Dedifferentiated amniotic fluid mesenchymal stem cell (primary cell): ENCODE results near the gene BBOX1.

Experiments used
- DNase-seq: peaks from one replicate; pipeline ENCODE4 v3.0.0-alpha.2; 2016; ENCODE audit errors: extremely low spot score

BBOX1 gene

DNA sequence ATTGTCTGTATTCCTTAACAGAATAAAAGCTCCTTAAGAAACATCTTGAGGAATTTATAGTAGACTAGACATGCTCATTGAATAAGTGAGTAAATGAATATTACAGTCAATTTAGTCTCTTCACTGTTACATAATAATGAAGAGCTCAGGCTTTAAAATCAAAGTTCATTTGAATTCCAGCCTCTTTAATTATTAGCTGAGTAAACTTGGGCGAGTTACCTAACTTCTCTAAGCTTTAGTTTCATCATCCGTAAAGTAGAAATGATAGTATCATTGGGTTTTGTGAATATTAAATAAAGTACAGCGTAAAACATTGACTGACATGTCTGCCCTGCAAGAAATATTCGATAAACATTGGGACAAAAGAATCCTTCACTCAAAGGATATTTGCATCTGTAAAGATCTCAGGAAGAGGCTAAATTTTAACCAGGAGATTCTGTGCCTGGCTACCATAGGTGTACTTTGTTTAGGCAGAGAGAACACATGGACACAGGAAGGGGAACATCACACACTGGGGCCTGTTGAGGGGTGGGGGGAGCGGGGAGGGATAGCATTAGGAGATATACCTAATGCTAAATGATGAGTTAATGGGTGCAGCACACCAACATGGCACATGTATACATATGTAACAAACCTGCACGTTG is 15.2 kb upstream of the BBOX1 start:
- no peak for DNase-seq

GRCh38 chr11:27025957-27026733 is 14.5 kb upstream of the BBOX1 start:
- no peak for DNase-seq

DNA sequence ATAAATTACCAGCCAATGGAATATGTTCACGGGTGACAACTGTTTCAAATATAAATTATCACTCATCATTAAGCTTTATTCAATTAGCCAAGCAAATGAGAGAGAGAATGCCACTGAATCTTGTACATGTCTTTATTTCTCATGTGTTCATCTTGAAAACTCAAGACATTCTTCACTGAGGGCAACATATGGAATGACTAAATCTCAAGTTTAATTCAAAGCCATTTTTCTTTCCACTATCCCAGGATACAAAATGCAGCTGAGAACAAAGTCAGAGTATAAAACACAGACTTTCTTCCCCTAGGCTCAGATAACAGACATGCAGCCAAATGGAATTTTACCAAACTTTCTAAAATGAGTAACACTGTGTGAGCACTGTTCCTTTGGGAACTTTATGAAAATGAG is 12.1 kb upstream of the BBOX1 start:
- peak; percentile 66 for DNase-seq

GRCh38 chr11:27029966-27030365 is 10.6 kb upstream of the BBOX1 start:
- DNase-seq = no peak

DNA sequence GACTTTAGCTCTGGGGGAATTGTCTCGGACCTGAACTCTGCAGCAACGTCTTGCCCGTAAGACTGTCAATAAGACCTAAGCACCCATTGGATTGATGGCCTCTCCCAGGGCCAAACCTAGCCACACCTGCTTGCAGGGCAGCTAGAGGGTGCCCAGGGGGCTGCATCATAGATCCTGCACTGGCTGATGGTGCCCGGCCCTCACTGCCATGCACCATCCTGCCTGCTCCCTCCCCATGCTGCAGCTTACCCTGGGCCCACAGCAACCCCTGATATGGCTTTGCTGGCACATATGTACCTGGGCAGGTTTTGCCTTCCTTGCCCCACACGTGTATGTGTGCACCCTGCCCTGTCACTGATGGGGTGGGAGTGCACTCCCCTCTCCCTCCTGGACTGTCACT is 8.9 kb upstream of the BBOX1 start:
- no peak for DNase-seq

- no peak for DNase-seq
Measured at GRCh38 chr11:27039873-27040272, 742 bp upstream of the BBOX1 start.

- peak; percentile 30 for DNase-seq
Measured at GRCh38 chr11:27041141-27041899, 705 bp downstream of the BBOX1 start.

DNA sequence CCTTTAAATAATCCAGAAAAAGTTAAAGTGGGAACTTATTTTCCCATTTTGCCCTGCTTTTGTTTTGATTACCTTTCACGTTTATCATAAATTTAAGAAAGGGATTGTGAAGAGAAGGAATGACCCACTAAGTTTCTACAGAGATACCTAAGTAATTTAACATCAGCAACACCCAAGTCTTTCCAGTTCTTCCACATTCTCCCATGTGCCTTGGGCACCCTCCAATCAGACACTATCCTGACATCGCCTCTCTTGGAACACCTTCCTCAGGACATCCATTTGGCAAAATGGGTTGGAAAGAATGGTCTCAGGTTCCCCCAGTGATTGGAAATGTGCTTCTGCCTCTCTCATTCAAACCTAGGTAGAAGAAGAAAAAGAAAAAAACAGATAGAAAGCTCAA is 6.3 kb downstream of the BBOX1 start:
- DNase-seq = no peak

- DNase-seq = no peak
Measured at GRCh38 chr11:27052668-27053067, 12.1 kb downstream of the BBOX1 start.

DNA sequence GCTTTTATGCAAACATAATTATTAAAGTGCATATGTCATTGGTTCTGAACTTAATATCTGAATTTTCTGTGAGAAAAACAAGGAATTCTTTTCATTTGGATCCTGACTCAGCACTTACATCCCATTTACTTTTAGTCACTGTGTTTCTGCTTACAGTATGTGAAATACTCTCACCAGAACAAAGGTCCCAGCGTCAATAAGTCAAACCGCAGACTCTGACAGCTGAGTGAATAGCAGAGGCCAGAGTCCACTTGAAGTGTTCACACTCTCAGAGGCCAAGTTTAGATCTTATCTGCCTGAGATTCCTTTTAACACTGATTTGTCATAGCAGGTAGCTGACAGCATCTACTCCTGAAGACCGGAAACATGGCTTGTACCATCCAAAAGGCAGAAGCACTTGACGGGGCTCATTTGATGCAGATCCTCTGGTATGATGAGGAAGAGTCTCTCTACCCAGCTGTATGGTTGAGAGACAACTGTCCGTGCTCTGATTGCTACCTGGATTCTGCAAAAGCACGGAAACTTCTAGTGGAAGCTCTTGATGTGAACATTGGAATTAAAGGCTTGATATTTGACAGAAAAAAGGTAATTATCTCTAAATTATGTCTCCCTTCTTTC is 14.6 kb downstream of the BBOX1 start:
- no peak for DNase-seq

DNA sequence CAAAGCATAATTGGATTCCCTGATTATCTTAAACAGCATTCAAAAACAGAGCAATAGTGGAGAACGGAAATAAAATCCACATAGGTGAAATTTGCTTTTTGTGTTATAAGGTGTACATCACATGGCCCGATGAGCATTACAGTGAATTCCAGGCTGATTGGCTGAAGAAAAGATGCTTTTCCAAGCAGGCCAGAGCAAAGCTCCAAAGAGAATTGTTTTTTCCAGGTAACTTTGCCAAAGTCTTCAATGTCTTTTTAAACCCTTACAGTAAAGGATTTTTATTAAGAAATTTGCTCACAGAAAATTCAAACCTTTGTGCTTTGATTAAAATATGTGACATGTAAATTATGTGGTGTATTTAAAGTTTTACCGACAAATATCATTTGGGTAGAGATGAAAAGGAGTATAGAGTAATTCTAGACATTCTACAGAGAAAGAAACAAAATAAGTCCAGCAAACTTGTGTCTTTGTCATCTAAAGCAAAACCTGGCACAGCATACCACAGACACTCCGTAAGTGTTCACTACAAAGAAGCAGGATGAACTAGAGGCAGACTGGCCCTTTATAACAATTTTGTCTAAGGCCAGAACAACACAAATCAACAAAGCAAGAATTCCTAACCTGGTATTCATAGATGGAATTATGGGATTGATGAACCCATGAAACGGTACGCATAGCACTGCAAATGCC is 16.6 kb downstream of the BBOX1 start:
- no peak for DNase-seq

- DNase-seq = no peak
Measured at GRCh38 chr11:27058456-27058855, 17.8 kb downstream of the BBOX1 start.

DNA sequence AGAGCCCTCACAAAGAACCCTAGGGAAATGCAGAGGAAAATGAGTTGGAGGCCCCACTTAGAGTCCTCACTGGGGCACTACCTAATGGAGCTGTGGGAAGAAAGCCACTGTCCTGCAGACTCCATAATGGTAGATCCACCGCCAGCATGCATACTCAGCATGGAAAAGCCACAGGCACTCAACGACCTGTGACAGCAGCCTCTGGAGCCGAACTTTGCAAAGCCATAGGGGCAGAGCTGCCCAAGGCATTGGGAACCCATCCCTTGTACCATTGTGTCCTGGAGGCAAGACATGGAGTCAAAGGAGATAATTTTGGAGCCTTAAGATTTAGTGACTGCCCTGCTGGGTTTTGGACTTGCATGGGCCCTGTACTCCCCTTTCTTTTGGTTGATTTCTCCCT is 18.8 kb downstream of the BBOX1 start:
- DNase-seq = no peak

DNA sequence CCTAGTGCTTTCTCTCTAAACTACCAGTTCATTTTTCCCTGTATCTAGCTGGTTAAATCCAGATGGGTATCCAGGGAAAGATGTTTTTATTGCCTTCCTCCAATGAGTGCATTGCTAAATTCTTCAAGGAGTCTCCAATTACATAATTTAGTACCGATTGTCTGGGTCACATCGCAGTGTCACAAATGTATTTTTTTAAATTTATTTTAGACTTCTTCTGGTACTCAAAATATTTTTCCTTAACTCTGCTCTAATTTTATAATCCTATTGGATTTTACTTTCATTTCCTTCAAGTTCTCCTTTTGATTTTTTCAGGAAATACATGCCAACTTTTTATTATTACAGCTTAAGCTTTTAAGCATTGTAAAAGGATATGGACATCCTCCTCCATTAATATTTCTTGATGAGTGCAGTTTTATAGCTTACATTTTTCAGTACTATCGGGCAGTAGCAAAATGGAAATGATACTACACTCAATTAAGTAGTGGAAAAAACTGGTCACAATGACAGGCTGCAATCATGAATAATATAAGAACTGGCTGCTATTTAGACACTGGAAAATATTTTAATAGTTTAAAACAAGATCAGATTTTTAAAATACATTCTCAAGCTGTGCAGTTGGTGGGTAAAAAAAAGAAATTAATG is 20.3 kb downstream of the BBOX1 start:
- DNase-seq = no peak

GRCh38 chr11:27061461-27061821 is 20.8 kb downstream of the BBOX1 start:
- DNase-seq = no peak

- DNase-seq = no peak
Measured at GRCh38 chr11:27064086-27064485, 23.5 kb downstream of the BBOX1 start.

DNA sequence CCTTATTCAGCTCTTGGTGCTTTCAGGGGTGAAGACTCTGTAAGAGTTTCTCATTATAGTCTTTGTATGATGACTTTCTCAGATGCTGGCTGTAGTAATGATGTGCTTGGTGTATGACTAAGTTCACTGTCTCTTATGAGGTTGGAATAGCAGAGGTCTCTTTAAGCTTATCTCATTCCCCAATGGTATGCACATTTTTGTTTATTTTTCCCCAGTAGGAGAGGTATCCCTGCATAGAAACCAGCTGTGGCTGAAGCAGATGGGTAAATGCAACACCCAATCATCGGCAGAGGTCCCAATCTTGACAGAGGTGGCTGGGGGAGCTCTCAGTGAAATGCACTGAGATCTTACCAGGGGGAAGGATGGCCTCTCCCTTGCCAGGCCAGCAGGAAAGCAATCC is 34.6 kb downstream of the BBOX1 start:
- DNase-seq = no peak

DNA sequence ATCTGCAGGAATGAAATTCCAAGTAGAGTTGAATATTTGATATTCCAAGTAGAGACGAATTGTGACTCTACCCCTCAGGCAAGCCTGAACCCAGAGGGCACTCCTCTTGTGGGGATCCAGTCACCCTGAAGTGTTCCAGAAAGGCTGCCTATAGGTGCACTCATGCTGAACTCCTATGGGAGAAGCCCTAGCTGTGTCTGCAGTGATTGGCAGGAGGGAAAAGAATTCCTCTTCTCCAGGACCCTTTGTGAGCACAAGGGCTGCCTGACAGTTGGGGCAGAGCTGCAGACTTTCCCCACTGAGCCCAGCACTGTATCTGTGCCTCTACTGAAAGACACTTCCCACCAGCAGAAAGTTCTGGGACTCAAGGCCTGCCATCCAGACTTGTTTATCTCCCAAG is 35.0 kb downstream of the BBOX1 start:
- DNase-seq = no peak

DNA sequence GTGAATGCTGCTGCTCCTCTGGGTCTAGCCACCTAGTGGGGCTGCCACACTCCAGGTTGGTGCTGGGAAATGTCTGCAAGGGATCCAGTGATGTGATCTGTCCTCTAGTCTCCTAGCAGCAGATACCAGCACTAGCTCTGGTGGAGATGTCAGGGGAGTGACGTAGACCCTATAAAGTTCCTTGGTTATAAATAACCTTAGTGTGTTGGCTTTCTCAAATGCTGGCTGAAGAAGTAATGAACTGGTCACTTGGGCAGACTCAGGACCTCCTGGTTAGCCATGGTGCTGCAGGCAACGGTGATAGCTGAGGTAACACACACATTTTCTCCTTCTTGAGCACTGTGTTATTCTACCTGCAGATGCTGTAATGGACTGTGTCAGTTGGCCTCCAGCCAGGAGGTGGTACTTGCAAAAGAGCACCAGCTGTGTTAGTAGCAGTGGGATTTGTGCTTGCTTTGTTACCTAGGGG is 35.5 kb downstream of the BBOX1 start:
- DNase-seq = no peak

GRCh38 chr11:27081056-27081455 is 40.4 kb downstream of the BBOX1 start:
- DNase-seq = no peak

GRCh38 chr11:27083241-27083640 is 42.6 kb downstream of the BBOX1 start:
- no peak for DNase-seq
